AG08395 (cell line): Measurements from ENCODE around the gene AP1G1.
A peak's percentile ranks its signal among the peaks of the same experiment; 100 is the strongest.

Experiments
- DNase-seq: peaks from one replicate; pipeline ENCODE4 v3.0.0; 2012; ENCODE audit warnings: mixed read lengths, low spot score

AP1G1 gene

DNA sequence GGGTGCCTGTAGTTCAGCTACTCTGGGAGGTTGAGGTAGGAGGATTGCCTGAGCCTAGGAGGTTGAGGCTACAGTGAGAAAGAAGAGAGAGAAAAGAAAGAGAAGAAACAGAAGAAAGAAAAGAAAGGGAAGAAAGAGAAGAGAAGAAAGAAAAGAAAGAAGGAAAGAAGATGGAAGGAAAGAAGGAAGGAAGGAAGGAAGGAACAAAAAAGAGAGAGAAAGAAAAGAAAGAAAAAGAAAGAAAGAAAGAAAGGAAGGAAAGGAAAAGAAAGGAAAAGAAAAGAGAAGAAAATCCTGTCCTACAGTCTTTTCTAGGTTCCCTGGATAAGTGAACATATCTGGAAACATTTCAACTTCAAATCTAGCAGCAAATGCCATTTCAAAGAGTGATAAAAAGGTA lies 54.5 kb downstream of the AP1G1 start:
- no peak for DNase-seq

DNA sequence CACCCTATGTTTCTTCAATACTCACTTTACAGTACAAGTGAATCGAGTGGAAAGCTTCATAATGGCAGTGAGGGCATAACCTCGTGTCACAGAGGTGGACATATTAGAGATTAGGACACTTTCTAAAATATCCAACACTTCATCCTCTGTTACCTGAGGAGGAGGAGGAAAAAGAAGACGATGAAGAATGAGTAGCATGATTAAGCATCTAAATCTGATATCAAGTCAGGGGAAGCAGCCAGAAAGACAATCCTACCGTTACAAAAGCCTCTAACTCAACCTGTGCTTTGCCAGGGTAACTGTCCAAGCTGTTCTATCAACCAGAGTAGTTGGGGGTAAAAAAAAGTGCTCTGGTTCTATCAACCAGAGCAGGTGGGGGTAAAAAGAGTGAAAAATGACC lies 60.4 kb downstream of the AP1G1 start:
- no peak for DNase-seq

DNA sequence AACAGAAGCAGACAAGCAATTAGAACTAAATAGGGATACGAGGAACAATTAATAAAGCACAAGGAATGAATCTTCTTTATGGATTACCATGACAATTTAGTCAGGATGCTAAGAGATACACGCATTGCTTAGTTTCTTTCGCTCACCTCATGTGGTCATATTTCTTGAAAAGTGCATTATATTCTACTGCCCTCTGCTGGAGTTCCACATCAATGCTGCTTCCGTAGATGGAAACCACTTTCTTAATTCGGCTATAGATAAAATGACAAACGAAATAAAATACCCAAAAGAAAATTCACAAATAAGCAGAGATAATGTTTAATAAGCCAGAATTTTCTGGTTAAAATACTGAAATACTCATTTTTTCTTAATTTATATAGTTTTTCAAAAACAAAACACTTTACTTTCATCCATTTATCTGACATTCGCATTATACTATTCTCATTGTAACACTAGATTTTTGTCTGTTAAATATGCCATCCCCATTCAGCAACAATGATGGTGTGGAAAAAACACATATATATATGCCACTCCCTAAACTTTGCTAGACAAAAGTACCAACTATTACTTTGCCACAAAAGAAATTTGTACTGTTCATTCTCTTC lies 62.1 kb downstream of the AP1G1 start:
- peak; percentile 42 for DNase-seq

DNA sequence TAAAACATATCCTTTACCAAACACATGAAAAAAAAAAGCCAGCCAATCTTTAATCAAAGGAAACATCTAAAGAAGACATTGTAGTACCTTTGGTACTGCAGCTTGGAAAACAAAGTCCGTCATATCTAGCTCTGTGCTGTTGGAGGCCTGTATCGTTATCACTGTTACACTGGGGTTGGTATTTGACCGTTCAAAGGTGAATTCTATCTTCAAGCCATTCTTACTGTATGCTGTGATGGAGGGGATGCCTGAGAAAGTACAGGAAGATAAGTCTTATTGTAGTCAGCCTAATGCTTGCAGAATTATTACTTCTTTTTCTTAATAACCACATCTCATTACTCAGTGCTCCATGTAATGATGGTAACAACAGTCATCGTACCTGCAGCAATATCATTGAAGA lies 69.8 kb downstream of the AP1G1 start:
- no peak for DNase-seq

DNA sequence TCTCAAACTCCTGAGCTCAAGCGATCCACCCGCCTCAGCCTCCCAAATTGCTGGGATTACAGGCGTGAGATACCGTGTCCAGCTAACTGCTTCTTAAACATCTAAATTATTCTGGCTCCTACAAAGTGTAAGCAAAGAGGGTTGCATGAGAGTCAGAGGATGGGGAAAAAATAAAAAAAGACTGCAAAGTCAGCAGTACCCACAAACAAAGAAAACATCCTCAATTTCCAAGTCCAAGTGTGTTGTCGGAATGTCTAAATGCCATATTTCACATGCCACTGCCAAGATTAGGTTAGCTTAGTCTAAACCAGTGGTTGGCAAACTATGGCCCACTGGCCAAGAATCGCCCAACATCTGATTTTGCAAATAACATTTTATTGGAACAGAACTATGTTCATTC lies 71.1 kb downstream of the AP1G1 start:
- DNase-seq: no peak

DNA sequence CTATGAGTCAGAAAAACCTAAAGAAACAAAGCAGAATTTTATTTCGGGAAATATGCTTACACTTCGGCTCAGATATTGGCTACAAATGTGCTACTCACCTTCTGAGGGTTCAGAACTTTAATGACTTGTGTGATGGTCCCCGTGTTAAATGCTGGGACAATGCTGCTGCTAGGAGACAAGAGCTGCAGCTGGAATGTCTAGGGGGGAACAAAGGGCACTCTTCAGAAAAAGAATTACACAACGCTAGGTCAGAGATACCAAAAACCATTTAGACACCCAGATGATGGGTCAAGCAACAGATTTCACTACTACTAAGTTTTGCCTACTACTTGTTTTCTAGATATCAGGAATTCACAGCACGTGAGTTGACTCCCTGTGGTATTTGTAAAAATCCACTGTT lies 74.1 kb downstream of the AP1G1 start:
- DNase-seq: no peak

DNA sequence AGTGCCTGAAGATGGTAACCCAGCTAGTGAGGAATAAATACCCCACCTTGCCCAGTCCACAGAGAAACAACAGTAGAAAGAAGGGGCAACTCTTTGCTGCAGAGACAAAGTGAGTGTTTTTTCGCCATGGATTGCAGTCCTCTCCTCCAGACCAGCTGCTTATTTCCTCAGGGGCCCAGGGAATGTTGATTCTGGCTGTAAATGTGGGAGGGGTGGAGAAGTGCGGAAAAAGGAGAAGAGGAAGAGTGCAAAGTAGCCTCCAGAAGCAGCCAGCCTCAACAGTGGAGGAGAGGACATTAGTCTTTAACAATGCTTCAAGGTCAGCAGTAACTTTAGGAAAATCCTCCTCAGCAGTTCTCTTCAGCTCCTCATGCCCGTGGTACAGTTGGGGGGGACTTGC lies 76.0 kb downstream of the AP1G1 start:
- no peak for DNase-seq

DNA sequence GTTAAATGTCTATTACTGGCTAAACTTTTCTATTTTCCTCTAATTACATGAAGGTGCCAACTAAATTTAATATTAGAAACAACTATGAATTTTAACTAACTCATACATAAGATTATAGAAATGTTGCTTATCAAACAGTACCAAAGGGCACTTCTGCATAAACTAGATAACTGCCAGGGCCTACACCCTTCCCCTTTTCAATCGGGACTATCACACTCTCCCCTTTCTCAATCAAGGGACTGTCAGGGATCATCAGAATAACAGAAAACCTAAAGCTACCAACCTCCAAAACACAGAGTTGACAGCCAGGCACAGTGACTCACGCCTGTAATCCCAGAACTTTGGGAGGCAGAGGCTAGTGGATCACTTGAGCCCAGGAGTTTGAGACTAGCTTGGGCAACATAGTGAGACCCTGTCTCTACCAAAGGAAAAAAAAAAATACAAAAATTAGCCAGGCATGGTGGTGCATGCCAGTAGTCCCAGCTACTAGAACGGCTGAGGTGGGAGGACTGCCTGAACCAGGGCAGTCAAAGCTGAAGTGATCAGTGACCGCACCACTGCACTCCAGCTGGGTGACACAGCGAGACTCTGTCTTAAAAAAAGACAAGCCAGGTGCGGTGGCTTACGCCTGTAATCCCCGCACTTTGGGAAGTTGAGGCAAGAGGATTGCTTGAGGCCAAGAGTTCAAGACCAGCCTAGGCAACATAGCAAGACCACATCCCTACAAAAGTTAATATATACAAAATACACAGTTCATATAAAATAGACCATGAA lies 80.9 kb downstream of the AP1G1 start:
- no peak for DNase-seq

DNA sequence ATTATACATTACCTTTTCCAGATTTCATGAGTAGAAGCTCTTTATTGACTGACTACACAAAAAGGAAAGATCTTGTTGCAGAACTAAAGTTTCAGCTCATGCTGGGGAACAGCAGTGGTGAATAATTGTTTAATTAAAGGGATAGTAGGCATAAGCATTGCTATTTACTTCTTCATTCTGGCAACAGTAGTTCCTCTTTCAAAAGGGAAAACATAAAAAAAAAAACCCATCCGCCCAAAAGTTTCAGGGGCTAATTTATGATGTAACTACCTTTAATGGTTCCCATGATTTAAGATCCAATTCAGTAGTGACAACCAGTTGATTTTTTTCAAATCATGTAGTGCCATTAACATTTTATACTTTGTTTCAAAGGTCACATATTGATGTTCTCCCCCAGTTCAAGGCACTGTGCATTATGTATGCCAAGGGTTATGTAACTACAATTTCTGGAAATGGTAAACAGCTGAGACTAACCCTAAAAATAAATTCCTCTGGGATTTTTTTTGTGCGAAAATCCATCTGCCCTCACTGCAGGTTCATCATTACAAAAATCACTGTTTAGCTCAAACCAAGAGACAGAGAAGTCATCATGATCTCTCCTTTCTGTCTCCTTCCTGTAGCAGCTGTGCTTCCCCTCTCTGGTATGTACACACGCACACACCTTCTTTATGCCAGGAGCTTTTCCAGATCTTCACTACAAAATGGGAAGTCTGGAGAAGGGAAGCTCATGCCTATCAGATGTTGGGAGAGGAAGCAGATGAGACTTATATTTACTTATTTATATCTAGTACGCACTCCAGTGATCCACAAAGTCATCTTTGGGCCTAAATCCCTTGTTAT lies 81.9 kb downstream of the AP1G1 start:
- DNase-seq: no peak

DNA sequence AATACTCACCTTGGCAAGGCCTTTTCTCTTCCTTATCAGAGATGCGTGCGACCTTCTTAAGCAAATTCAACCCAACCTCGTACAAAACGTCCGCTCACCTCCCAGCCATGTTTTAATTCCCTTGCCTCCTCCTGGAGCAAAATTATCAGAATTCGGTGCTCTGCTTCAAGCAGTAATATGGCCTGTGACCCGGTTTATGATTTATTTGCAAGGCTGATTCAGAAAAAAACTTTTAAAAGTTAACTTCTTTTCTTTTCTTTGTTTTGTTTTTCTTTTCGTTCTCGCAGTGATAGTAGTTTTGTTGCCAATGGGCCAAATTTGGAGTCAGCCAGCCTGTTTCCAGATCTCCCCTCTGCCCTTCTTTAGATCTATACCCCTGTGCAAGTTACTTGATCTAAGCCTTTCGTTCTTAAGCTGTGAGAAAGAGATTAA lies 84.3 kb downstream of the AP1G1 start, which contains the start of gene PHLPP2:
Gene PHLPP2 (minus strand): TSS at position 382 of the 432 bp plus-strand sequence. CDS start 9,906 bp downstream, outside the sequence.
- peak; percentile 4 for DNase-seq

DNA sequence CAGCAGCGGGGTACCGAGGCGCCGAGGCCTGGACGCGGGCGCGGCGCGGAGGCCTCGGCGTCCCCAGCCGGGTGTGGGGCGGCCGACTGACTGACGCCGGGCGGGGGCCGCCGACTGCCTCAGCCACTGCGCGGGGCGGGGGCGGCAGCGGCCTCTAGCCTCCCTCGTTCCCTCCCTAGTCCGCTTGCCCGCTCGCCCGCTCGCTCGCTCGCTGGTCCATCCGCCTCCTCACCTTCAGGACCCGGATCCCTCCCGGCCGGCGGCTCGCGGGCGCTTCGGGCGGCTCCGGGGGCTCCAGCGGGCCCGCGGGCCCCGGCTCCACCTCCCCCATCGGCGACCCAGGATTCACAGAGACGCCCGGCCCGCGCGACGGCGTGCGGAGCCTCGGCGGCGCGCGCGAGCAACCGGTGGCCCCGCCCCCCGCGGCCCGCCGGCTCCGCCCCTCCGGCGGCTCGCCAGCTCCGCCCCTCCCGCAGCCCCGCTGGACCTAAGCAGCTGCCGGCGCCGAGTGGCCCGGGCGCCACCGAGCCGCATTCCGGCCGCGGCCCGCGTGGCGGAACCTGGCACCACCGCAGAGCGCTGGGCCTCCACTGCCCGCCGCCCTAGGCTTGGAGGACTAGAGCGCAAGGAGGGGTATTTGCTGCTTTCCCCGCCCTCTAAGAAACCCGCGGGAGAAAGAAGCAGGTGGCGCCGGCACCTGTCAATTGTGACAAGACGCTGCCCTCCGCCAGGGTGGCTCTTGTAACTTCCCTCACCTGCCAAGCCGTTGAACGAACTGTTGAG lies 84.9 kb downstream of the AP1G1 start:
- DNase-seq: peak; percentile 92

DNA sequence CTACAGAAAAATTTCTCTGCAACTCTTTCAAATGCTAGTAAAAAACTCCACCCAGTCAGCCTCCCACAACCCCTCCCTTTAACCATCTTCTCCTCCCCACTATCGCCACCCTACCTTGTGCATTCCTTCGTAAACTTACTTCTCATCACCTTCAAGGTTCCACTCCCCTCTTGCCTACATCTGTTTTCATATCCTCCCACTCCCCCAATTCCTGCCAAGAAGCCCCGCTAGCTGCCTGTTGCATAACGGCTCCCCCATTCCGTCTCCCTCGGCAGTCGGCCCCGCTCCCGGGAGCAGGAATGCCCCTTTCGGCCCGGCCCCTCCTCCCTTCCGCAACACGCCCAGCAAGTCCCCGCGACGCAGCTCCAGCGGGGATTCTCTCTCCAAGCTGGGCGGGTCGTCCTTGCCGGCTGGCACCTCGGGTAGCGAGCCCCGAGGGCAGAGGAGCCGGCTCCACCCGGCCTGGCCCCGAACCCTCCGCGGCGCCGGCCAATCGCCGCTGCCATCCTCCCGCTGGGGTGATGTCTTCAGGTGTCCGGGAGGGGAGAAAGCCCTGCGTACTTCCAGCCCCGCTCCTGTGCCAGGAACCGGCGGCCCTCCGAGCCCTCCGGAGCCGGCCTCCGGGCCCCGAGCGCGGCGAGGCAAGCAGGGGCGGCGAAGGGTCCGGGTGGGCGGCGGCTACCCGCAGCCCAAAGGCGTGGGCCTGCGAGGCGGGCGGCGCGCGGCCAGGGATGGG lies 85.7 kb downstream of the AP1G1 start:
- peak; percentile 82 for DNase-seq

DNA sequence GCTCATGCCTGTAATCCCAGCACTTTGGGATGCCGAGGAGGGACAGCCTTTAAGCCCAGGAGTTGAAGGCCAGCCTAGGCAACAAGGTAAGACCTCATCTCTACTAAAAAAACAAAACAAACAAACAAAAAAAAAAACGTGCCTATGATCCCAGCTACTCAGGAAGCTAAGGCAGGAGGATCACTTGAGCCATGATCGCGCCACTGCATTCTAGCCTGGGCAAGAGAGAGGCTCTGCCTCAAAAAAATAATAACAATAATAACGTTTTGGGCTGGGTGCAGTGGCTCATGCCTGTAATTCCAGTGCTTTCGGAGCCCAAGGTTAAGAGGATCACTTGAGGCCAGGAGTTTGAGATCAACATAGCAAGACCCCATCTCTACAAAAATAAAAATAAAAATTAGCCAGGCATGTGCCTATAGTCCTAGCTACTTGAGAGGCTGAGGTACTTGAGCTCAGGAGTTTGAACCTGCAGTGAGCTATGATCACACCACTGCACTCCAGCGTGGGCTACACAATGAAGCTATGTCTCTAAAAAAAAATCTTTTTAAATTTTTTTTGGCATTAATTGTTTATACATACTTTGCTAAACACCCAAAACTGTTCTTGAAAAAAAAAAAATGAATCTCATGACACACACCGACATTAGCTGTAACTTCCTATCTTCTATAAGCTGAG lies 87.4 kb downstream of the AP1G1 start:
- no peak for DNase-seq

DNA sequence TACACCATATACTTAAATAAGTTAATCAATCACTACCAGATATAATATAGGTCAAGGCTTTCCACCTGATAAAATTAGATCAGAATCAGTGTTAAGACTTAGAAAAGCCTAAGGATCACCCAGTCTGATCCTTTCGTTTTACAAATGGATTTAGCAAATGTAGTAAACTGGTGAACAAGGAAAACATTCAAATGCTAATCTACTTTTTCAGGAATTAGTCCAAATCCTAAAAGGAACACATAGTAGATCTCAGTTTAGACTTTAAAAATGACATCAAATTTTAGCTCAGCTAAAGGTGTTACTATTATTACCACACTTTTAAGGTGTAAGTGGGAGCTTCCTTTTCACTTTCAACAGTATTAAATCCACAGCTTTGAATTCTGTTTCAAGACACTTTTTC lies 96.1 kb downstream of the AP1G1 start:
- no peak for DNase-seq

DNA sequence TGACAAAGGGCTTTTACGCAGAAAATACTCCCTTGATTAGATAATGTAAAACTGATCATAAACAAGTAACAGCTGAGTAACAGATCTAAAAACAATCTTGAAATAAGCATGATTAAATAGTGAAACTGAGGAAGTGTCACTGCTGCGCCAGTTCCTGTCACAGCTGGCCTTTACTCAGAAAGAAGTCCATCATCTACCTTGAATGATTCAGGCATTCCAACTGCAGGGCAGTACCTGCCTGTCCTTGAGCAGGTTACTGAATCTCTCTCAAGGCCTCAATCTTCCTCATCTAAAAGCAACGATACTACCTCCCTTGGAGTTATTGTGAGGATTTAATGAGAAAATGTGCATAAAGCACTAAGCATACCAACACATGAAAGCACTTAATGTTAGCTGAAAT lies 96.8 kb downstream of the AP1G1 start:
- DNase-seq: no peak

DNA sequence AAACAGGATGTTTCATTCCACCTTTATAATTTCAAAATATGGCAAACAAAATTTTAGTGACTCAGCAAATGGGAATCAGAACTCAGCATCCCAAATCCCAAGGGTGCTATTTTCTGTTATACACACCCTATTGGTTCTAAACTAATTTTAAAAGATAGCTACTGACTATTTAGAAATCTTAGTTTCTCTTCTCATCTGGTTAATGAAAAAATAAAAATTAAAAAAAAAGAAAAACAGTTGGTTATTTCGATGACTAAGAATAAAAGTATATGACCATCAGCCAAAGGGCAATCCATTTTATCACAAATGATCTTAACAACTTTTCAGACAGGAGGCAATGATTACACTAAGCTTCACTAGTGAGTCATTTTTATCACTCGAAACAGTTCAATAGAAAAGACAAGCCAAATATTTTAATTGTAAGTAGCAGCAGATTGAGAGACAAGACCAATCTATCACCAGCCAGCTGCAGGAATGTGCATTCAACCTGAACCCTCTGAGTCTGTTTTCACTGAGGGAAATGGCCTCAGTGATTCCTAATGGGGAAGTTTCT lies 99.3 kb downstream of the AP1G1 start:
- peak; percentile 60 for DNase-seq

DNA sequence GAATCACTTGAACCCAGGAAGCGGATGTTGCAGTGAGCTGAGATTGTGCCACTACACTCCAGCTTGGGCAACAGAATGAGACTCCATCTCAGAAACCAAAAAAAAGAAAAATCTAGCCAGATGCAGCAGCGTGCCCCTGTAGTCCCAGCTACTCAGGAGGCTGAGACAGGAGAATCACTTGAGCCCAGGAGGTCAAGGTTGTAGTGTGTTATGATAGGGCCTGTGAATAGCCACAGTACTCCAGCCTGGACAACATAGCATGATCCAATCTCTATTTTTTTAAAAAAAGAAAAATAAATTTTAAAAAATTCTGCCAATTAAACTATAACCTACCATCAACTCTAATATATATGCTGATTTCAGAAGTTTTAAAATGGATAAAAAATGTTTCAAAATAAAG lies 99.9 kb downstream of the AP1G1 start:
- no peak for DNase-seq

DNA sequence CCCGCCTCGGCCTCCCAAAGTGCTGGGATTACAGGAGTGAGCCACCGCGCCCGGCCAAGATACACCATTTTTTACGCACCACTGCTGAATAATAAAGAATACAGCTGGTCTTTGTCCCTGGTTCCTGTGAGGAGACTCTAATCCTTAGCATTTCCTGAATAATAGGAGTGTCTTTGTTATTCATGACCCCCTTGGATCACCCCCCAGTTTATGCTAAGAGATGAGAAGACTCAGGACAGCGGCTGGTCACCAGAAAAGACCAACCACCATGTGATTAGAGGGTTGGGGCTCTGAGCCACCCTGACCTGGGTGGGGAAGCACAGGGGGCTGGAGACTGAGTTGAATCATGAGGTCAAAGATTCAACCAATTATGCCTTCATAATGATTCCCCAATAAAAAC lies 101.4 kb downstream of the AP1G1 start:
- no peak for DNase-seq

DNA sequence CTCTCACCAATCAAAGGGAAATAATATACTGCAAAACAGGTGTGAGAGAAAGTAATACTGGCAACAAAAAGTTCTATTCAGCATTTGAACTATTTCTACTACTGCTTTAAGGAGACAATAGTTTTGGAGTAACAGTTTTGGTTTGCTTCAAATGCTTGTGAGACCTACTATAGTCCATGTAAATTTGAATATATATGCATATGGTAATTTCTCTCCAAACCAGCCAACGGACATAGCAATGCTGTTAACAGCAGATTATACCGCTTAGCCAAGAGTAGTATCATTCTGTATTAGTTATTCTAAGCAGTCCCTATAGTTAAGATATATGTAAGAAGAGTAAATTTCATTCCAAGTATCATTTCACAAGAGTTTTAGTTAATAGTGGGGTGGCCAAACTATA lies 102.6 kb downstream of the AP1G1 start:
- DNase-seq: no peak

DNA sequence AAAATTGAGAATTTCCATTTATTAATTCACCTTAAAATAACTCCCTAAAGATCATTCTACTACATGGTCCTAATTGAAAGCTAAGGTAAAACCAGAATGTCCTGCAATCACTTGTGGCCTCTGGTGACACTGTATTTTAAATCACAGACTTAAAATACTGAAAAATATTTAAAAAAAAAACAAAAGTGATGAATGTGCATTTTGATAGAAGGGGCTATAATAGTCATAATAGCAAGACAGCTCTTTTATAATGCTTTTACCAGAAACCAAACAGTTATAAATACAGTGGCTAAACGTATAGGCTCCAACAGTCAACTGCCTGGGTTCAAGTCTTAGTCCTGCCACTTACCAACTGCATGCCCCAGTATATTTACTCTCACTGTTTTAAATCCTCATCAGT lies 105.3 kb downstream of the AP1G1 start:
- no peak for DNase-seq

DNA sequence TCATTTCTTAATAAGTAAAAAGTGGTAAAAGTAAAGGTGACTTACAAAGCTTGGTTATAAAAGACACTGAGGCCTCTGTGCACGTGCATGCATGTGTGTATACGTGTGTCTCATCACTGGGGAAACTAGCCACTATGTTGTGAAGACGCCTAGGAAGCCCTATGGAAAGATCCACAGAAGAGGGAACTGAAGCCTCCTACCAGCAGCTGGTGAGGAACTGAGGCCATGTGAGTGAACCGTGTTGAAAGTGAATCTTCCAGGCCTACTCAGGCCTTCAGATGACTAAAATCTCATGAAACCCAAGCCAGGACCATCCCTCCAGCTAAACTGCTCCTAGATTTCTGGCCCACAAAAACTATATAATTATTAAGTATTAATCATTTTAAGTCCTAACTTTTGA lies 107.8 kb downstream of the AP1G1 start:
- DNase-seq: no peak
